ENCODE measurements around the gene RNF222. TPM values are rescaled to one million over a fixed set of nuclear protein-coding genes. Genes with fewer than 3 reads are reported as not detected.

Gene RNF222
- total and polyA plus RNA-seq, 2 experiments from 2014 or later = 0.07 TPM; not detected in 1

DNA sequence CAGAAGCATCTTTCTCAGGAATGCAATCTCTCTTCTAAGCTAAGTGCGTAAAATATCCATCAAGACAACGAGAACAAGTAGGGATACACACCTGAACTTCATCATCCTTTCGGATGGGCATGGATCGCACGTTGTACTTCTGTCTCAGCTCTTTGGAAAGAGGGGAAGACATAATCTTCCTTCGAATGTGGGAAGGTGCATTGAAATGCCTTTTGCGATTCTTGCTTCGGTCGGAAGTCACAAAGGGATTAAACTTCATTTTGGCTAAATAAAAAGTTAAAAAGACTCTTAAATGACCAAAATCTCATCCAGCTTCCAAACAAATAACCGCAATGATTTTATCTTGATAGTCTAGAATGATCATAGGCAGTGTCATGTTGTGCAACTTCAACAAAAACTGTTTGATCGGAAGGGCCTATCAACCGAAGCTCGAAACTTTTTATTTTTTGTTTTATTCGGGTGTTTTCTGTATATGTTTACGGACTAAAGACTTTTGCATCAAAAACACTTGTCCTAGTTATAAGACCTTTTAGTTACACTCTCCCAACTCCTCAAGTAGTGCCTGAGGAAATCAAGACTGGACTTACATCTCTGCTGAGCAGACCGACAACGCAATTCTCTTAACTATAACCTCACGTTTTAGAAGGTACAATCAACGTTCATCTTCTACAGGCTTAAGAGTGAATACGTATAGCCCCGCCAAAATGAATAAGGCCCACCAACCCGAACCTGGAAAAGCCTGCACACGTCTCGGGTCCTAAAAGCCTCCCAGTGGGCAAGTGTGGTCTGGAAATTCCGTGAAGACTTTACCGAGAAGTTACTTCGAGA lies 15.4 kb downstream of the RNF222 start:
- Mint-ChIP-seq H3K4me1 (peaks cover 39% of the 10 kb centered on the region), H3K27me3 (ENCODE audit: insufficient read depth, low read depth, poor library complexity) (peaks cover 15% of the 10 kb centered on the region), H3K27ac (peak overlapping the region; percentile 100), H3K9me3 (peaks cover 3% of the 10 kb centered on the region; the same call in 1 of the 3 replicates), H3K4me3 (peak overlapping the region; percentile 100), H3K36me3 (ENCODE audit: low read depth) (peaks cover 64% of the 10 kb centered on the region)
- Histone ChIP-seq H3K27me3 (ENCODE audit: insufficient read depth) (no peaks in the 10 kb centered on the region), H3K9me2 (ENCODE audit: insufficient read depth) (no peaks in the 10 kb centered on the region), H3F3A (replicated peaks; ENCODE audit: low read depth) (peaks cover 53% of the 10 kb centered on the region), H3K27ac (ENCODE audit: low read depth) (peak overlapping the region; percentile 99), H4K20me1 (replicated peaks; ENCODE audit: insufficient read depth) (peaks cover 32% of the 10 kb centered on the region), H3K4me3 (peak overlapping the region; percentile 93), H3K79me2 (replicated peaks; ENCODE audit: insufficient read depth) (peaks cover 46% of the 10 kb centered on the region), H2AFZ (no peak overlapping the region), H3K4me1 (ENCODE audit: insufficient read depth) (peaks cover 29% of the 10 kb centered on the region), H3K36me3 (ENCODE audit: insufficient read depth) (peaks cover 49% of the 10 kb centered on the region), H3K4me2 (peak overlapping the region; percentile 85)
- TF ChIP-seq EZH2 (IDR thresholded peaks at IDR 0.05; ENCODE audit: low read depth, unreplicated experiment) = no peak
- no peak for TF ChIP-seq EZH2phosphoT487 (IDR thresholded peaks at IDR 0.05; ENCODE audit: unreplicated experiment)
- no peak for TF ChIP-seq NANOG (IDR thresholded peaks at IDR 0.05; ENCODE audit: borderline replicate concordance)
- TF ChIP-seq ZNF331 (CRISPR knock-in tag; IDR thresholded peaks at IDR 0.05; ENCODE audit: low read depth) = no peak
- TF ChIP-seq STAT1 (IDR thresholded peaks at IDR 0.05; ENCODE audit: unreplicated experiment) = no peak
- TF ChIP-seq POLR2AphosphoS5 (IDR thresholded peaks at IDR 0.05; ENCODE audit: low read depth) = no peak
- no peak for TF ChIP-seq ZNF114 (CRISPR knock-in tag; IDR thresholded peaks at IDR 0.05)
- no peak for TF ChIP-seq CREB1 (CRISPR knock-in tag; IDR thresholded peaks at IDR 0.05; ENCODE audit: low read depth)
- TF ChIP-seq, protein P1, sequence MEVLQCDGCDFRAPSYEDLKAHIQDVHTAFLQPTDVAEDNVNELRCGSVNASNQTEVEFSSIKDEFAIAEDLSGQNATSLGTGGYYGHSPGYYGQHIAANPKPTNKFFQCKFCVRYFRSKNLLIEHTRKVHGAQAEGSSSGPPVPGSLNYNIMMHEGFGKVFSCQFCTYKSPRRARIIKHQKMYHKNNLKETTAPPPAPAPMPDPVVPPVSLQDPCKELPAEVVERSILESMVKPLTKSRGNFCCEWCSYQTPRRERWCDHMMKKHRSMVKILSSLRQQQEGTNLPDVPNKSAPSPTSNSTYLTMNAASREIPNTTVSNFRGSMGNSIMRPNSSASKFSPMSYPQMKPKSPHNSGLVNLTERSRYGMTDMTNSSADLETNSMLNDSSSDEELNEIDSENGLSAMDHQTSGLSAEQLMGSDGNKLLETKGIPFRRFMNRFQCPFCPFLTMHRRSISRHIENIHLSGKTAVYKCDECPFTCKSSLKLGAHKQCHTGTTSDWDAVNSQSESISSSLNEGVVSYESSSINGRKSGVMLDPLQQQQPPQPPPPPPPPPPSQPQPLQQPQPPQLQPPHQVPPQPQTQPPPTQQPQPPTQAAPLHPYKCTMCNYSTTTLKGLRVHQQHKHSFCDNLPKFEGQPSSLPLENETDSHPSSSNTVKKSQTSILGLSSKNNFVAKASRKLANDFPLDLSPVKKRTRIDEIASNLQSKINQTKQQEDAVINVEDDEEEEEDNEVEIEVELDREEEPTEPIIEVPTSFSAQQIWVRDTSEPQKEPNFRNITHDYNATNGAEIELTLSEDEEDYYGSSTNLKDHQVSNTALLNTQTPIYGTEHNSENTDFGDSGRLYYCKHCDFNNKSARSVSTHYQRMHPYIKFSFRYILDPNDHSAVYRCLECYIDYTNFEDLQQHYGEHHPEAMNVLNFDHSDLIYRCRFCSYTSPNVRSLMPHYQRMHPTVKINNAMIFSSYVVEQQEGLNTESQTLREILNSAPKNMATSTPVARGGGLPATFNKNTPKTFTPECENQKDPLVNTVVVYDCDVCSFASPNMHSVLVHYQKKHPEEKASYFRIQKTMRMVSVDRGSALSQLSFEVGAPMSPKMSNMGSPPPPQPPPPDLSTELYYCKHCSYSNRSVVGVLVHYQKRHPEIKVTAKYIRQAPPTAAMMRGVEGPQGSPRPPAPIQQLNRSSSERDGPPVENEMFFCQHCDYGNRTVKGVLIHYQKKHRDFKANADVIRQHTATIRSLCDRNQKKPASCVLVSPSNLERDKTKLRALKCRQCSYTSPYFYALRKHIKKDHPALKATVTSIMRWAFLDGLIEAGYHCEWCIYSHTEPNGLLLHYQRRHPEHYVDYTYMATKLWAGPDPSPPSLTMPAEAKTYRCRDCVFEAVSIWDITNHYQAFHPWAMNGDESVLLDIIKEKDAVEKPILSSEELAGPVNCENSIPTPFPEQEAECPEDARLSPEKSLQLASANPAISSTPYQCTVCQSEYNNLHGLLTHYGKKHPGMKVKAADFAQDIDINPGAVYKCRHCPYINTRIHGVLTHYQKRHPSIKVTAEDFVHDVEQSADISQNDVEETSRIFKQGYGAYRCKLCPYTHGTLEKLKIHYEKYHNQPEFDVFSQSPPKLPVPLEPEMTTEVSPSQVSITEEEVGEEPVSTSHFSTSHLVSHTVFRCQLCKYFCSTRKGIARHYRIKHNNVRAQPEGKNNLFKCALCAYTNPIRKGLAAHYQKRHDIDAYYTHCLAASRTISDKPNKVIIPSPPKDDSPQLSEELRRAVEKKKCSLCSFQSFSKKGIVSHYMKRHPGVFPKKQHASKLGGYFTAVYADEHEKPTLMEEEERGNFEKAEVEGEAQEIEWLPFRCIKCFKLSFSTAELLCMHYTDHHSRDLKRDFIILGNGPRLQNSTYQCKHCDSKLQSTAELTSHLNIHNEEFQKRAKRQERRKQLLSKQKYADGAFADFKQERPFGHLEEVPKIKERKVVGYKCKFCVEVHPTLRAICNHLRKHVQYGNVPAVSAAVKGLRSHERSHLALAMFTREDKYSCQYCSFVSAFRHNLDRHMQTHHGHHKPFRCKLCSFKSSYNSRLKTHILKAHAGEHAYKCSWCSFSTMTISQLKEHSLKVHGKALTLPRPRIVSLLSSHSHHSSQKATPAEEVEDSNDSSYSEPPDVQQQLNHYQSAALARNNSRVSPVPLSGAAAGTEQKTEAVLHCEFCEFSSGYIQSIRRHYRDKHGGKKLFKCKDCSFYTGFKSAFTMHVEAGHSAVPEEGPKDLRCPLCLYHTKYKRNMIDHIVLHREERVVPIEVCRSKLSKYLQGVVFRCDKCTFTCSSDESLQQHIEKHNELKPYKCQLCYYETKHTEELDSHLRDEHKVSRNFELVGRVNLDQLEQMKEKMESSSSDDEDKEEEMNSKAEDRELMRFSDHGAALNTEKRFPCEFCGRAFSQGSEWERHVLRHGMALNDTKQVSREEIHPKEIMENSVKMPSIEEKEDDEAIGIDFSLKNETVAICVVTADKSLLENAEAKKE (CRISPR knock-in tag; IDR thresholded peaks at IDR 0.05) = no peak
- TF ChIP-seq, protein P2, sequence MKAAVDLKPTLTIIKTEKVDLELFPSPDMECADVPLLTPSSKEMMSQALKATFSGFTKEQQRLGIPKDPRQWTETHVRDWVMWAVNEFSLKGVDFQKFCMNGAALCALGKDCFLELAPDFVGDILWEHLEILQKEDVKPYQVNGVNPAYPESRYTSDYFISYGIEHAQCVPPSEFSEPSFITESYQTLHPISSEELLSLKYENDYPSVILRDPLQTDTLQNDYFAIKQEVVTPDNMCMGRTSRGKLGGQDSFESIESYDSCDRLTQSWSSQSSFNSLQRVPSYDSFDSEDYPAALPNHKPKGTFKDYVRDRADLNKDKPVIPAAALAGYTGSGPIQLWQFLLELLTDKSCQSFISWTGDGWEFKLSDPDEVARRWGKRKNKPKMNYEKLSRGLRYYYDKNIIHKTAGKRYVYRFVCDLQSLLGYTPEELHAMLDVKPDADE (IDR thresholded peaks at IDR 0.05) = no peak
- no peak for TF ChIP-seq JUNB (IDR thresholded peaks at IDR 0.05; ENCODE audit: unreplicated experiment)
- TF ChIP-seq, protein P3, sequence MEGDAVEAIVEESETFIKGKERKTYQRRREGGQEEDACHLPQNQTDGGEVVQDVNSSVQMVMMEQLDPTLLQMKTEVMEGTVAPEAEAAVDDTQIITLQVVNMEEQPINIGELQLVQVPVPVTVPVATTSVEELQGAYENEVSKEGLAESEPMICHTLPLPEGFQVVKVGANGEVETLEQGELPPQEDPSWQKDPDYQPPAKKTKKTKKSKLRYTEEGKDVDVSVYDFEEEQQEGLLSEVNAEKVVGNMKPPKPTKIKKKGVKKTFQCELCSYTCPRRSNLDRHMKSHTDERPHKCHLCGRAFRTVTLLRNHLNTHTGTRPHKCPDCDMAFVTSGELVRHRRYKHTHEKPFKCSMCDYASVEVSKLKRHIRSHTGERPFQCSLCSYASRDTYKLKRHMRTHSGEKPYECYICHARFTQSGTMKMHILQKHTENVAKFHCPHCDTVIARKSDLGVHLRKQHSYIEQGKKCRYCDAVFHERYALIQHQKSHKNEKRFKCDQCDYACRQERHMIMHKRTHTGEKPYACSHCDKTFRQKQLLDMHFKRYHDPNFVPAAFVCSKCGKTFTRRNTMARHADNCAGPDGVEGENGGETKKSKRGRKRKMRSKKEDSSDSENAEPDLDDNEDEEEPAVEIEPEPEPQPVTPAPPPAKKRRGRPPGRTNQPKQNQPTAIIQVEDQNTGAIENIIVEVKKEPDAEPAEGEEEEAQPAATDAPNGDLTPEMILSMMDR (conservative IDR thresholded peaks at IDR 0.05; ENCODE audit: low read depth in 2 of 2) = no peak
- TF ChIP-seq, protein P4, sequence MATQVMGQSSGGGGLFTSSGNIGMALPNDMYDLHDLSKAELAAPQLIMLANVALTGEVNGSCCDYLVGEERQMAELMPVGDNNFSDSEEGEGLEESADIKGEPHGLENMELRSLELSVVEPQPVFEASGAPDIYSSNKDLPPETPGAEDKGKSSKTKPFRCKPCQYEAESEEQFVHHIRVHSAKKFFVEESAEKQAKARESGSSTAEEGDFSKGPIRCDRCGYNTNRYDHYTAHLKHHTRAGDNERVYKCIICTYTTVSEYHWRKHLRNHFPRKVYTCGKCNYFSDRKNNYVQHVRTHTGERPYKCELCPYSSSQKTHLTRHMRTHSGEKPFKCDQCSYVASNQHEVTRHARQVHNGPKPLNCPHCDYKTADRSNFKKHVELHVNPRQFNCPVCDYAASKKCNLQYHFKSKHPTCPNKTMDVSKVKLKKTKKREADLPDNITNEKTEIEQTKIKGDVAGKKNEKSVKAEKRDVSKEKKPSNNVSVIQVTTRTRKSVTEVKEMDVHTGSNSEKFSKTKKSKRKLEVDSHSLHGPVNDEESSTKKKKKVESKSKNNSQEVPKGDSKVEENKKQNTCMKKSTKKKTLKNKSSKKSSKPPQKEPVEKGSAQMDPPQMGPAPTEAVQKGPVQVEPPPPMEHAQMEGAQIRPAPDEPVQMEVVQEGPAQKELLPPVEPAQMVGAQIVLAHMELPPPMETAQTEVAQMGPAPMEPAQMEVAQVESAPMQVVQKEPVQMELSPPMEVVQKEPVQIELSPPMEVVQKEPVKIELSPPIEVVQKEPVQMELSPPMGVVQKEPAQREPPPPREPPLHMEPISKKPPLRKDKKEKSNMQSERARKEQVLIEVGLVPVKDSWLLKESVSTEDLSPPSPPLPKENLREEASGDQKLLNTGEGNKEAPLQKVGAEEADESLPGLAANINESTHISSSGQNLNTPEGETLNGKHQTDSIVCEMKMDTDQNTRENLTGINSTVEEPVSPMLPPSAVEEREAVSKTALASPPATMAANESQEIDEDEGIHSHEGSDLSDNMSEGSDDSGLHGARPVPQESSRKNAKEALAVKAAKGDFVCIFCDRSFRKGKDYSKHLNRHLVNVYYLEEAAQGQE (IDR thresholded peaks at IDR 0.05; ENCODE audit: unreplicated experiment) = no peak
- no peak for ATAC-seq
- DNase-seq (ENCODE audit: low spot score) = no peak

Measured in GM23338 (cell line).